ENCODE data around the gene ALPK3.

DNA sequence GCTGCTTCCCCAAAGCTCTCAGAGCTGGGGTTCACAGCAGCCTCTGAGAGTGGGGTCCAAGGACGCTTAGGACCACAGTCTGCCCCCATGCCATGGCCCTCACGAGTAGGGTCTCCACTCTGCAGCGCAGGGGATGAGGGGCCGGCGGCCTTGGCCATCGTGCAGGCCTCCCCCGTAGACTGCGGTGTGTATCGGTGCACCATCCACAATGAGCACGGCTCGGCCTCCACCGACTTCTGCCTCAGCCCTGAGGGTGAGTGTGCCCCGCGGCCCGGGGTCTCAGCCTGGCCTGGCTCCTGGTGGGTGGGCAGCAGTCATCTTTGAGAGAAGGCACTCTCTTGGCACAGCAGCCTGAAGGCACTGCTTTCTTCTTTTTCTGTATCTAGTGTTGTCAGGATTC lies 42.5 kb downstream of the ALPK3 start:
- TF ChIP-seq POLR2AphosphoS5 (IDR thresholded peaks at IDR 0.05) (no peak), POLR2A (IDR thresholded peaks at IDR 0.05) (no peak), EP300 (IDR thresholded peaks at IDR 0.05) (no peak)
- TF ChIP-seq, protein P1, sequence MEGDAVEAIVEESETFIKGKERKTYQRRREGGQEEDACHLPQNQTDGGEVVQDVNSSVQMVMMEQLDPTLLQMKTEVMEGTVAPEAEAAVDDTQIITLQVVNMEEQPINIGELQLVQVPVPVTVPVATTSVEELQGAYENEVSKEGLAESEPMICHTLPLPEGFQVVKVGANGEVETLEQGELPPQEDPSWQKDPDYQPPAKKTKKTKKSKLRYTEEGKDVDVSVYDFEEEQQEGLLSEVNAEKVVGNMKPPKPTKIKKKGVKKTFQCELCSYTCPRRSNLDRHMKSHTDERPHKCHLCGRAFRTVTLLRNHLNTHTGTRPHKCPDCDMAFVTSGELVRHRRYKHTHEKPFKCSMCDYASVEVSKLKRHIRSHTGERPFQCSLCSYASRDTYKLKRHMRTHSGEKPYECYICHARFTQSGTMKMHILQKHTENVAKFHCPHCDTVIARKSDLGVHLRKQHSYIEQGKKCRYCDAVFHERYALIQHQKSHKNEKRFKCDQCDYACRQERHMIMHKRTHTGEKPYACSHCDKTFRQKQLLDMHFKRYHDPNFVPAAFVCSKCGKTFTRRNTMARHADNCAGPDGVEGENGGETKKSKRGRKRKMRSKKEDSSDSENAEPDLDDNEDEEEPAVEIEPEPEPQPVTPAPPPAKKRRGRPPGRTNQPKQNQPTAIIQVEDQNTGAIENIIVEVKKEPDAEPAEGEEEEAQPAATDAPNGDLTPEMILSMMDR (IDR thresholded peaks at IDR 0.05) = no peak

Measured in stomach (tissue), 4 donors.